ENCODE data around the gene SURF2. TPM values are rescaled to one million over a fixed set of nuclear protein-coding genes. Genes with fewer than 3 reads are reported as not detected.

Gene SURF2
- total RNA-seq, 3 donors from 2014 or later = 16.7 to 25.9 (median 25.2) TPM

GRCh38 chr9:133382507-133383141, 26.3 kb downstream of the SURF2 start:
- Histone ChIP-seq H3K27me3 (no peaks in the 10 kb centered on the region), H3K4me1 (no peaks in the 10 kb centered on the region), H3K4me3 (no peak overlapping the region), H3K36me3 (no peaks in the 10 kb centered on the region), H3K9me3 (no peaks in the 10 kb centered on the region), H3K27ac (no peak overlapping the region)
- intact Hi-C loops (cut with DNase I; ENCODE audit: low total_unique reads) = no loop called here
- DNase-seq (ENCODE audit: low spot score in 2 of 2) = no peak
- TF ChIP-seq POLR2AphosphoS5 (IDR thresholded peaks at IDR 0.05) (no peak), POLR2A (IDR thresholded peaks at IDR 0.05) (no peak), CTCF (IDR thresholded peaks at IDR 0.05) (no peak)

- no peaks in the 10 kb centered on the region for H3K4me1 ChIP-seq
- no peaks in the 10 kb centered on the region for H3K27me3 ChIP-seq
- no peak overlapping the region for H3K27ac ChIP-seq
- H3K4me3 ChIP-seq = no peak overlapping the region
- H3K9me3 ChIP-seq = no peaks in the 10 kb centered on the region
- intact Hi-C loops (cut with DNase I; ENCODE audit: low total_unique reads) = no loop called here
- no peaks in the 10 kb centered on the region for H3K36me3 ChIP-seq
- no peak for TF ChIP-seq CTCF (IDR thresholded peaks at IDR 0.05)
- TF ChIP-seq POLR2A (IDR thresholded peaks at IDR 0.05) = no peak
- TF ChIP-seq POLR2AphosphoS5 (IDR thresholded peaks at IDR 0.05) = no peak
- DNase-seq (ENCODE audit: low spot score in 2 of 2) = no peak
Measured at GRCh38 chr9:133383438-133383837, 27.1 kb downstream of the SURF2 start.

GRCh38 chr9:133384736-133385321, 28.5 kb downstream of the SURF2 start:
- TF ChIP-seq POLR2A (IDR thresholded peaks at IDR 0.05) (no peak), POLR2AphosphoS5 (IDR thresholded peaks at IDR 0.05) (no peak), CTCF (IDR thresholded peaks at IDR 0.05) (no peak)
- Histone ChIP-seq H3K4me3 (no peak overlapping the region), H3K36me3 (no peaks in the 10 kb centered on the region), H3K9me3 (no peaks in the 10 kb centered on the region), H3K27me3 (no peaks in the 10 kb centered on the region), H3K4me1 (no peaks in the 10 kb centered on the region), H3K27ac (no peak overlapping the region)
- no peak for DNase-seq (ENCODE audit: low spot score in 2 of 2)
- intact Hi-C loops (cut with DNase I; ENCODE audit: low total_unique reads) = no loop called here

- Histone ChIP-seq H3K4me1 (no peaks in the 10 kb centered on the region), H3K36me3 (no peaks in the 10 kb centered on the region), H3K4me3 (no peak overlapping the region), H3K27me3 (no peaks in the 10 kb centered on the region), H3K9me3 (no peaks in the 10 kb centered on the region), H3K27ac (no peak overlapping the region)
- TF ChIP-seq POLR2AphosphoS5 (IDR thresholded peaks at IDR 0.05) (no peak), CTCF (IDR thresholded peaks at IDR 0.05) (no peak), POLR2A (IDR thresholded peaks at IDR 0.05) (no peak)
- intact Hi-C loops (cut with DNase I; ENCODE audit: low total_unique reads) = no loop called here
- DNase-seq (ENCODE audit: low spot score in 2 of 2) = no peak
Measured at GRCh38 chr9:133385452-133385851, 29.1 kb downstream of the SURF2 start.

GRCh38 chr9:133386338-133386737, 30.0 kb downstream of the SURF2 start:
- no peaks in the 10 kb centered on the region for H3K36me3 ChIP-seq
- no peaks in the 10 kb centered on the region for H3K4me1 ChIP-seq
- H3K27ac ChIP-seq = no peak overlapping the region
- no peak for DNase-seq (ENCODE audit: low spot score in 2 of 2)
- H3K27me3 ChIP-seq = no peaks in the 10 kb centered on the region
- no peak overlapping the region for H3K4me3 ChIP-seq
- TF ChIP-seq POLR2AphosphoS5 (IDR thresholded peaks at IDR 0.05) = no peak
- no peak for TF ChIP-seq POLR2A (IDR thresholded peaks at IDR 0.05)
- no peak for TF ChIP-seq CTCF (IDR thresholded peaks at IDR 0.05)
- no peaks in the 10 kb centered on the region for H3K9me3 ChIP-seq
- intact Hi-C loops (cut with DNase I; ENCODE audit: low total_unique reads) = no loop called here
